OCI-LY1 (cell line): ENCODE data around the gene SIK3.

Source experiments
- H2AFZ ChIP-seq: fragments of 200-600 bp; sonication (generic), shearing (Covaris generic); 2 replicates; pipeline ENCODE4 v1.6.0; 2014; ENCODE audit warnings: antibody characterized with exemption, mild to moderate bottlenecking, low read length
- H3F3A ChIP-seq: fragments of 200-600 bp; sonication (generic), shearing (Covaris generic); 2 replicates; pipeline ENCODE4 v1.6.0; 2014; ENCODE audit warnings: mild to moderate bottlenecking, antibody characterized with exemption, low read length, moderate library complexity; ENCODE audit not compliant: insufficient read depth
- H3K27ac ChIP-seq: fragments of 200-600 bp; sonication (generic); 2 replicates; pipeline ENCODE4 v1.5.1; 2014; ENCODE audit warnings: low read length, mixed run types, mild to moderate bottlenecking, low read depth; ENCODE audit not compliant: poor library complexity, severe bottlenecking
- H3K27me3 ChIP-seq: fragments of 200-600 bp; sonication (generic); 2 replicates; pipeline ENCODE4 v1.6.0; 2014; ENCODE audit warnings: antibody characterized with exemption, mild to moderate bottlenecking, low read length, moderate library complexity; ENCODE audit not compliant: insufficient read depth
- H3K36me3 ChIP-seq: fragments of 200-600 bp; sonication (generic); 2 replicates; pipeline ENCODE4 v1.6.1; 2014; ENCODE audit warnings: mild to moderate bottlenecking, antibody characterized with exemption, low read length, moderate library complexity, mixed read lengths; ENCODE audit not compliant: insufficient read depth
- H3K4me1 ChIP-seq: fragments of 200-600 bp; sonication (generic); 2 replicates; pipeline ENCODE4 v1.5.1; 2014; ENCODE audit warnings: mild to moderate bottlenecking, low read length, moderate library complexity; ENCODE audit not compliant: insufficient read depth, severe bottlenecking
- H3K4me2 ChIP-seq: fragments of 200-600 bp; sonication (generic), shearing (Covaris generic); 2 replicates; pipeline ENCODE4 v1.6.1; 2014; ENCODE audit warnings: low read length
- H3K4me3 ChIP-seq: fragments of 200-600 bp; sonication (generic); 2 replicates; pipeline ENCODE4 v1.5.1; 2014; ENCODE audit warnings: low read length, low read depth, mild to moderate bottlenecking, mixed read lengths; ENCODE audit not compliant: poor library complexity, severe bottlenecking
- H3K79me2 ChIP-seq: fragments of 200-600 bp; shearing (Covaris generic); 2 replicates; pipeline ENCODE4 v1.6.1; 2016; ENCODE audit warnings: mixed run types, low read length, mixed read lengths; ENCODE audit not compliant: insufficient read depth
- H3K9ac ChIP-seq: fragments of 200-600 bp; sonication (generic), shearing (Covaris generic); 2 replicates; pipeline ENCODE4 v1.6.1; 2014; ENCODE audit warnings: mild to moderate bottlenecking, low read length, mixed read lengths
- H3K9me2 ChIP-seq: fragments of 200-600 bp; sonication (generic), shearing (Covaris generic); 2 replicates; pipeline ENCODE4 v1.6.1; 2014; ENCODE audit warnings: low read depth, mild to moderate bottlenecking, low read length, mixed read lengths
- H3K9me3 ChIP-seq: fragments of 200-600 bp; shearing (Covaris generic); 2 replicates; pipeline ENCODE4 v1.6.1; 2014; ENCODE audit warnings: low read length, mixed read lengths
- H4K20me1 ChIP-seq: fragments of 200-600 bp; sonication (generic), shearing (Covaris generic); 2 replicates; pipeline ENCODE4 v1.6.0; 2016; ENCODE audit warnings: mild to moderate bottlenecking, low read length; ENCODE audit not compliant: insufficient read depth
- CTCF ChIP-seq: fragments of 200-600 bp; sonication (generic), shearing (Covaris generic); IDR thresholded peaks from 2 replicates; pipeline ENCODE4 v1.5.1; 2017; ENCODE audit warnings: mild to moderate bottlenecking, antibody characterized with exemption, low read length, moderate library complexity, mixed read lengths
- EZH2 ChIP-seq: fragments of 200-600 bp; sonication (generic), shearing (Covaris generic); IDR thresholded peaks from 2 replicates; pipeline ENCODE4 v1.8.0; 2017; ENCODE audit warnings: borderline replicate concordance, mixed run types, mild to moderate bottlenecking, antibody characterized with exemption, low read length, moderate library complexity, mixed read lengths

The SIK3 gene

GRCh38 chr11:117089685-117090084 is 8.5 kb downstream of the SIK3 start:
- no peak overlapping the region; the same call in 1 of the 2 replicates for H3K9ac ChIP-seq
- H3K9me2 ChIP-seq: no peaks in the 10 kb centered on the region
- no peak overlapping the region for H3K27ac ChIP-seq
- H3K79me2 ChIP-seq: peaks cover 95% of the 10 kb centered on the region
- no peak overlapping the region for H2AFZ ChIP-seq
- H3K27me3 ChIP-seq: no peaks in the 10 kb centered on the region
- peaks cover 22% of the 10 kb centered on the region for H3K36me3 ChIP-seq
- H3F3A ChIP-seq: no peaks in the 10 kb centered on the region
- H3K4me1 ChIP-seq: peaks cover 30% of the 10 kb centered on the region
- no peaks in the 10 kb centered on the region for H3K9me3 ChIP-seq
- peak overlapping the region; percentile 7 for H3K4me2 ChIP-seq
- H3K4me3 ChIP-seq: no peak overlapping the region
- no peak for TF ChIP-seq CTCF
- no peak for TF ChIP-seq EZH2
- H4K20me1 ChIP-seq: no peaks in the 10 kb centered on the region

GRCh38 chr11:117087446-117087845 is 10.8 kb downstream of the SIK3 start:
- H3F3A ChIP-seq: no peaks in the 10 kb centered on the region
- peaks cover 13% of the 10 kb centered on the region for H3K36me3 ChIP-seq
- no peak overlapping the region for H3K27ac ChIP-seq
- no peak overlapping the region for H3K9ac ChIP-seq
- no peak overlapping the region for H3K4me3 ChIP-seq
- H3K9me2 ChIP-seq: no peaks in the 10 kb centered on the region
- no peak overlapping the region for H3K4me2 ChIP-seq
- H2AFZ ChIP-seq: no peak overlapping the region
- peaks cover 32% of the 10 kb centered on the region for H3K4me1 ChIP-seq
- no peaks in the 10 kb centered on the region for H3K9me3 ChIP-seq
- peaks cover 95% of the 10 kb centered on the region for H3K79me2 ChIP-seq
- no peaks in the 10 kb centered on the region for H3K27me3 ChIP-seq
- TF ChIP-seq EZH2: no peak
- no peak for TF ChIP-seq CTCF
- no peaks in the 10 kb centered on the region for H4K20me1 ChIP-seq

GRCh38 chr11:117084992-117085391 is 13.2 kb downstream of the SIK3 start:
- Histone ChIP-seq H3K27me3 (no peaks in the 10 kb centered on the region), H3K4me1 (peaks cover 24% of the 10 kb centered on the region), H2AFZ (no peak overlapping the region), H3K4me3 (no peak overlapping the region), H3K79me2 (peaks cover 95% of the 10 kb centered on the region), H4K20me1 (no peaks in the 10 kb centered on the region), H3K9me3 (no peaks in the 10 kb centered on the region), H3K36me3 (peaks cover 11% of the 10 kb centered on the region; the same call in 1 of the 2 replicates), H3F3A (no peaks in the 10 kb centered on the region), H3K9me2 (no peaks in the 10 kb centered on the region), H3K4me2 (no peak overlapping the region), H3K27ac (no peak overlapping the region), H3K9ac (no peak overlapping the region)
- TF ChIP-seq EZH2 (no peak), CTCF (no peak)
